Astrocyte (in vitro differentiated cells and primary cell): ENCODE measurements around the gene MXRA8. TPM values are rescaled to one million over a fixed set of nuclear protein-coding genes. Genes with fewer than 3 reads are reported as not detected.
"Not testable (repeated sequence)": the region's sequence is repeated elsewhere in the genome, so short reads cannot be mapped to it uniquely, and the experiment has no call there.

Experiments
- DNase-seq: peaks from one replicate; pipeline ENCODE4 v3.0.0-alpha.2; 2010; ENCODE audit warnings: low read depth
- FAIRE-seq: peaks from 2 replicates; lab custom pipeline; 2011; peaks lifted over from hg19 to GRCh38; lab: Jason Lieb, UNC
- H2AFZ ChIP-seq: 2 replicates; pipeline ENCODE4 v1.6.0; 2012; ENCODE audit warnings: low read depth, low read length, inconsistent platforms
- H3K27ac ChIP-seq: 2 replicates; pipeline ENCODE4 v1.5.1; 2011; ENCODE audit warnings: low read depth, low read length, inconsistent platforms
- H3K27me3 ChIP-seq: 2 replicates; pipeline ENCODE4 v1.6.0; 2011; ENCODE audit warnings: low read length, inconsistent platforms; ENCODE audit not compliant: insufficient read depth
- H3K36me3 ChIP-seq: 2 replicates; pipeline ENCODE4 v1.5.1; 2011; ENCODE audit warnings: low read length, inconsistent platforms; ENCODE audit not compliant: insufficient read depth
- H3K4me1 ChIP-seq: 2 replicates; pipeline ENCODE4 v1.5.1; 2011; ENCODE audit warnings: low read length, inconsistent platforms; ENCODE audit not compliant: insufficient read depth
- H3K4me2 ChIP-seq: 2 replicates; pipeline ENCODE4 v1.6.0; 2012; ENCODE audit warnings: low read length, inconsistent platforms
- H3K4me3 ChIP-seq: 2 replicates; pipeline ENCODE4 v1.5.1; 2011; ENCODE audit warnings: low read depth, mild to moderate bottlenecking, low read length, inconsistent platforms; ENCODE audit not compliant: insufficient read depth
- H3K79me2 ChIP-seq: 2 replicates; pipeline ENCODE4 v1.6.0; 2012; ENCODE audit warnings: mild to moderate bottlenecking, low read length, inconsistent platforms; ENCODE audit not compliant: insufficient read depth
- H3K9ac ChIP-seq: 2 replicates; pipeline ENCODE4 v1.6.0; 2012; ENCODE audit warnings: mild to moderate bottlenecking, low read length, inconsistent platforms
- H3K9me3 ChIP-seq: 2 replicates; pipeline ENCODE4 v1.5.1; 2012; ENCODE audit warnings: low read depth, mild to moderate bottlenecking, low read length, inconsistent platforms; ENCODE audit not compliant: insufficient read depth
- H4K20me1 ChIP-seq: 2 replicates; pipeline ENCODE4 v1.6.0; 2012; ENCODE audit warnings: low read length, inconsistent platforms; ENCODE audit not compliant: insufficient read depth
- H3K27ac Mint-ChIP-seq: one replicate; pipeline ENCODE4 v1.8.0; 2021; ENCODE audit warnings: mild to moderate bottlenecking, mixed read lengths; ENCODE audit not compliant: unreplicated experiment
- H3K27me3 Mint-ChIP-seq: one replicate; pipeline ENCODE4 v1.8.0; 2021; ENCODE audit warnings: low read depth, mixed read lengths; ENCODE audit not compliant: unreplicated experiment
- H3K36me3 Mint-ChIP-seq: one replicate; pipeline ENCODE4 v1.8.0; 2021; ENCODE audit warnings: low read depth, mixed read lengths; ENCODE audit not compliant: unreplicated experiment
- H3K4me1 Mint-ChIP-seq: one replicate; pipeline ENCODE4 v1.8.0; 2021; ENCODE audit warnings: low read depth, mixed read lengths; ENCODE audit not compliant: unreplicated experiment
- H3K4me3 Mint-ChIP-seq: one replicate; pipeline ENCODE4 v1.8.0; 2021; ENCODE audit warnings: mild to moderate bottlenecking, moderate library complexity, mixed read lengths; ENCODE audit not compliant: unreplicated experiment
- H3K9me3 Mint-ChIP-seq: one replicate; pipeline ENCODE4 v1.8.0; 2021; ENCODE audit warnings: mild to moderate bottlenecking, mixed read lengths; ENCODE audit not compliant: unreplicated experiment
- EZH2 ChIP-seq: IDR thresholded peaks from 2 replicates; pipeline ENCODE4 v1.6.1; 2012; ENCODE audit warnings: mild to moderate bottlenecking, low read length, inconsistent platforms; ENCODE audit not compliant: insufficient read depth
- total RNA-seq: library from RNA; stranded (reverse); gene quantifications from 2 replicates; pipeline ENCODE4 v1.2.1, GENCODE V29; 2021
- TF ChIP-seq, protein P1 (sequence below): IDR thresholded peaks from 2 replicates; pipeline ENCODE4 v1.5.1; 2011; ENCODE audit warnings: low read depth, mild to moderate bottlenecking, inconsistent platforms, low read length, moderate library complexity; ENCODE audit not compliant: insufficient read depth

MXRA8 gene
- total RNA-seq, 1 donor from 2014 or later, result 112 TPM

DNA sequence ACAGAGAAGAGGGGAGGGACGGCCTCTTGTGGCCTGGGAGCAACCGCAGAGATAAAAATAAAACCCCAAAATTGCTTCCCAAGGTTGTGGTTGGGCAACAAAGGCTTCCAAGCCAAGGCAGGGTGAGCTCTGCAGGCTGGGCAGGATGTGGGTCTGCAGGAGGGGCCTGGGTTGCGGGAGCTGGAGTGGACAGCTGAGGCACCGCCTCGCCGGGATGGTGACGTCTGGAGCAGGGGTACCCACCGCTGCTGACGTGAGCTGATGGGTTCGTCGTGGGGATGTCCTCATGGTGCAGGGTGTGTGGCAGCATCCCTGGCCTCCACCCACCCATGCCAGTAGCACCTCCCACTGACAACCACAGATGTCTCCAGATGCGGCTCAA, 13.0 kb upstream of the MXRA8 start:
- no peaks in the 10 kb centered on the region for H3K9me3 Mint-ChIP-seq
- H3K27ac ChIP-seq, result no peak overlapping the region
- no peak for DNase-seq
- H3K4me1 Mint-ChIP-seq, result peaks cover 10% of the 10 kb centered on the region
- H4K20me1 ChIP-seq, result peaks cover 26% of the 10 kb centered on the region
- no peak overlapping the region for H2AFZ ChIP-seq
- no peaks in the 10 kb centered on the region for H3K27me3 ChIP-seq
- H3K27me3 Mint-ChIP-seq, result no peaks in the 10 kb centered on the region
- no peak overlapping the region for H3K27ac Mint-ChIP-seq
- peaks cover 18% of the 10 kb centered on the region for H3K4me1 ChIP-seq
- H3K4me2 ChIP-seq, result no peak overlapping the region
- H3K4me3 ChIP-seq, result no peak overlapping the region
- peaks cover 2% of the 10 kb centered on the region for H3K36me3 Mint-ChIP-seq
- H3K36me3 ChIP-seq, result peaks cover 3% of the 10 kb centered on the region
- H3K4me3 Mint-ChIP-seq, result no peak overlapping the region
- H3K9ac ChIP-seq, result no peak overlapping the region
- TF ChIP-seq, protein P1, sequence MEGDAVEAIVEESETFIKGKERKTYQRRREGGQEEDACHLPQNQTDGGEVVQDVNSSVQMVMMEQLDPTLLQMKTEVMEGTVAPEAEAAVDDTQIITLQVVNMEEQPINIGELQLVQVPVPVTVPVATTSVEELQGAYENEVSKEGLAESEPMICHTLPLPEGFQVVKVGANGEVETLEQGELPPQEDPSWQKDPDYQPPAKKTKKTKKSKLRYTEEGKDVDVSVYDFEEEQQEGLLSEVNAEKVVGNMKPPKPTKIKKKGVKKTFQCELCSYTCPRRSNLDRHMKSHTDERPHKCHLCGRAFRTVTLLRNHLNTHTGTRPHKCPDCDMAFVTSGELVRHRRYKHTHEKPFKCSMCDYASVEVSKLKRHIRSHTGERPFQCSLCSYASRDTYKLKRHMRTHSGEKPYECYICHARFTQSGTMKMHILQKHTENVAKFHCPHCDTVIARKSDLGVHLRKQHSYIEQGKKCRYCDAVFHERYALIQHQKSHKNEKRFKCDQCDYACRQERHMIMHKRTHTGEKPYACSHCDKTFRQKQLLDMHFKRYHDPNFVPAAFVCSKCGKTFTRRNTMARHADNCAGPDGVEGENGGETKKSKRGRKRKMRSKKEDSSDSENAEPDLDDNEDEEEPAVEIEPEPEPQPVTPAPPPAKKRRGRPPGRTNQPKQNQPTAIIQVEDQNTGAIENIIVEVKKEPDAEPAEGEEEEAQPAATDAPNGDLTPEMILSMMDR, result no peak
- TF ChIP-seq EZH2, result no peak
- H3K9me3 ChIP-seq, result peaks cover 8% of the 10 kb centered on the region
- no peak for FAIRE-seq
- H3K79me2 ChIP-seq, result peaks cover 34% of the 10 kb centered on the region

DNA sequence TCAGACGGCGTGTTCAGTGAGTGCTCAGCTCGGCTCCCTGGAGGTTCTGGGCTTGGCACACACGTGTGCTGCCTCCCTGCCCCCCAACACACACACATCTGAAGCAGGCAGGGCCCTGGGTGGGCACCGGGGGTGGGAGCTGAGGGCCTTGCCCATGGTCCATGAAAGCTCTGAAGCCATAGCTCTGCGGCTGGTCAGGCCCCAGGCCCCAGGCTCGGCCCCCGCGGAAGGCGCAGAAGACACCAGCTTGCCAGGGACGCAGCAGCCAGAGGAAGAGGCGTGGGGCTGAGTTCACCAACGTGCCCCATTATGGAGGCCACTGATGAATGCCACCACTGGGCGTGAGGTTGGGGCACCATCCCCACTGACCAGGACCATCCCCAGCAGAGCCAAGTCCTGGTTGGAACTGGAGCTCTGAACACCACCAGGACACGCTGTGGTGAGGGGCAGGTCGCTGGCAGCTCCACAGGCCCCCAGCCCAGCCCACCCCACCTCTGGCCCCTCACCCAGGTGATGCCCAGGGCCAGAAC, 12.5 kb upstream of the MXRA8 start:
- H3K27ac Mint-ChIP-seq, result no peak overlapping the region

DNA sequence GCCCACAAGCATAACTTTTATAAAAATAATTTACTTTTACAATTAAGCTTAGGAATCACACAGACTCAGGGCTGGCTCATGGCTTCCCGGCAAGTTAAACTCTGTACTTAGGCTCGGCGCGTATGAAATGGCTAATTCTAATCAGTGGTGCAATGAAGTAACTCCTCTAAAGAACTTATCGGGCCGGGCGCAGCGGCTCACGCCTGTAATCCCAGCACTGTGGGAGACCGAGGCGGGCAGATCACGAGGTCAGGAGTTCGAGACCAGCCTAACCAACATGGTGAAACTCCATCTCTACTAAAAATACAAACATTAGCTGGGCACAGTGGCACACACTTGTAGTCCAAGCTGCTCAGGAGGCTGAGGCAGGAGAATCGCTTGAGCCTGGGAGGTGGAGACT, 11.7 kb upstream of the MXRA8 start:
- not testable (repeated sequence) for FAIRE-seq, H3K4me1 Mint-ChIP-seq, H3K9ac ChIP-seq, H3K27me3 Mint-ChIP-seq, H3K9me3 Mint-ChIP-seq, H3K4me3 ChIP-seq, H3K36me3 Mint-ChIP-seq, H3K36me3 ChIP-seq, DNase-seq, H2AFZ ChIP-seq, H3K9me3 ChIP-seq, H3K27ac Mint-ChIP-seq, H3K27me3 ChIP-seq, H3K4me2 ChIP-seq, H3K27ac ChIP-seq, H3K4me3 Mint-ChIP-seq
- peaks cover 14% of the 10 kb centered on the region for H3K4me1 ChIP-seq
- peaks cover 26% of the 10 kb centered on the region for H4K20me1 ChIP-seq
- H3K79me2 ChIP-seq, result peaks cover 34% of the 10 kb centered on the region

More for the DNA sequence above, 12.5 kb upstream of the MXRA8 start:
- Mint-ChIP-seq H3K9me3 (no peaks in the 10 kb centered on the region), H3K36me3 (no peaks in the 10 kb centered on the region), H3K27me3 (no peaks in the 10 kb centered on the region), H3K4me3 (no peak overlapping the region), H3K4me1 (peaks cover 10% of the 10 kb centered on the region)
- Histone ChIP-seq H3K36me3 (peaks cover 3% of the 10 kb centered on the region), H3K27me3 (no peaks in the 10 kb centered on the region), H3K4me3 (no peak overlapping the region), H3K9ac (no peak overlapping the region), H2AFZ (no peak overlapping the region), H3K79me2 (peaks cover 34% of the 10 kb centered on the region), H3K9me3 (peaks cover 8% of the 10 kb centered on the region), H3K27ac (no peak overlapping the region), H4K20me1 (peaks cover 26% of the 10 kb centered on the region), H3K4me2 (no peak overlapping the region), H3K4me1 (peaks cover 14% of the 10 kb centered on the region)
- TF ChIP-seq, protein P1, result no peak
- TF ChIP-seq EZH2, result no peak
- DNase-seq (no peak), FAIRE-seq (no peak)
